K562 (cell line): ENCODE measurements around the gene RAP1GAP2. TPM values are rescaled to one million over a fixed set of nuclear protein-coding genes. Genes with fewer than 3 reads are reported as not detected.

Source experiments
- ATAC-seq: fragments of 200-7000 bp; cut with Tn5 transposase; 3 replicates; pipeline ENCODE4 v1.9.1; 2020; ENCODE audit warnings: moderate library complexity
- BruUV-seq: library from RNA; stranded (reverse); fragments of 400-500 nt; replicated peaks from 2 replicates; lab custom pipeline; 2021; lab: Mats Ljungman, UMichigan
- CTCF ChIA-PET: fragments of 300-600 bp; formaldehyde crosslinking; extraction: SDS; loops from one replicate; lab custom pipeline; 2021; ENCODE audit warnings: low intra/inter-chr PET ratio; lab: Yijun Ruan, JAX
- POLR2A ChIA-PET: fragments of 300-600, 350-650 bp; sonication (Branson Sonifier 250); formaldehyde crosslinking; extraction: SDS; loops from one replicate; lab custom pipeline; 2021; ENCODE audit warnings: antibody characterized with exemption, inconsistent platforms; lab: Yijun Ruan, JAX
- DNase-seq, 4 experiments: peaks; one replicate each; pipeline versions ENCODE4 v3.0.0 to v3.0.0-alpha.2; 2011 to 2018; ENCODE audit warnings: low spot score in 3 of 4, mixed read lengths in 3 of 4; ENCODE audit errors: extremely low read depth in 1 of 4
- FAIRE-seq: peaks from 2 replicates; lab custom pipeline; 2011; peaks lifted over from hg19 to GRCh38; lab: Jason Lieb, UNC
- H2AFZ ChIP-seq: 2 replicates; pipeline ENCODE4 v1.6.0; 2011; ENCODE audit warnings: low read depth, low read length, control low read depth, inconsistent platforms
- H3K27ac ChIP-seq: fragments of 200-600 bp; 3 replicates; pipeline ENCODE4 v1.8.0; 2011; ENCODE audit warnings: low read depth, mild to moderate bottlenecking, control low read depth, inconsistent platforms, low read length, moderate library complexity, mixed read lengths; ENCODE audit errors: extremely low read depth
- H3K27me3 ChIP-seq, 2 experiments: fragments of 300-600 bp in 1 of 2; 2 replicates in 1 of 2; 3 replicates in 1 of 2; pipeline versions ENCODE4 v1.6.0 to v1.8.0; 2011; ENCODE audit warnings: inconsistent platforms in 2 of 2, low read length in 2 of 2, mild to moderate bottlenecking in 1 of 2, mixed read lengths in 1 of 2, moderate library complexity in 1 of 2; ENCODE audit not compliant: control insufficient read depth in 2 of 2, insufficient read depth in 2 of 2
- H3K36me3 ChIP-seq: fragments of 300-600 bp; 3 replicates; pipeline ENCODE4 v1.8.0; 2011; ENCODE audit warnings: mild to moderate bottlenecking, low read length, inconsistent platforms; ENCODE audit not compliant: control insufficient read depth, insufficient read depth
- H3K4me1 ChIP-seq, 2 experiments: fragments of 200-600 bp in 1 of 2; replicated peaks in 1 of 2; 2 replicates in 1 of 2; 3 replicates in 1 of 2; pipeline versions ENCODE4 v1.5.1 to v1.8.0; 2011; ENCODE audit warnings: inconsistent platforms in 2 of 2, low read length in 2 of 2, mild to moderate bottlenecking in 1 of 2, mixed read lengths in 1 of 2, moderate library complexity in 1 of 2; ENCODE audit not compliant: control insufficient read depth in 2 of 2, insufficient read depth in 2 of 2
- H3K4me2 ChIP-seq: 2 replicates; pipeline ENCODE4 v1.6.1; 2011; ENCODE audit warnings: low read length, control low read depth, inconsistent platforms, mixed read lengths; ENCODE audit not compliant: insufficient read depth
- H3K4me3 ChIP-seq: fragments of 200-600 bp; sonication (generic), shearing (Covaris generic); 2 replicates; pipeline ENCODE4 v1.5.1; 2016; ENCODE audit warnings: control low read depth, inconsistent platforms
- H3K79me2 ChIP-seq: fragments of 200-600 bp; 3 replicates; pipeline ENCODE4 v1.8.0; 2011; ENCODE audit warnings: low read length, inconsistent platforms; ENCODE audit not compliant: control insufficient read depth, insufficient read depth
- H3K9ac ChIP-seq, 2 experiments: 2 replicates each; pipeline versions ENCODE4 v1.6.0 to v1.6.1; 2011; ENCODE audit warnings: low read depth in 2 of 2, low read length in 2 of 2, control low read depth in 1 of 2, inconsistent platforms in 1 of 2, mild to moderate bottlenecking in 1 of 2, mixed read lengths in 1 of 2; ENCODE audit not compliant: insufficient read depth in 1 of 2
- H3K9me1 ChIP-seq: one replicate; pipeline ENCODE4 v1.6.0; 2011; ENCODE audit warnings: inconsistent platforms, mild to moderate bottlenecking, low read length, moderate library complexity; ENCODE audit not compliant: control insufficient read depth, insufficient read depth
- H3K9me3 ChIP-seq: replicated peaks from 2 replicates; pipeline ENCODE4 v1.5.1; 2011; ENCODE audit warnings: low read depth, low read length, inconsistent platforms; ENCODE audit not compliant: control insufficient read depth, insufficient read depth
- H4K20me1 ChIP-seq: replicated peaks from 2 replicates; pipeline ENCODE4 v1.6.1; 2011; ENCODE audit warnings: low read length, inconsistent platforms, mixed read lengths; ENCODE audit not compliant: control insufficient read depth, insufficient read depth
- ARHGAP35 ChIP-seq: fragments of 450-650 bp; IDR thresholded peaks from 2 replicates; pipeline ENCODE4 v1.6.1; 2018; ENCODE audit not compliant: partially characterized antibody
- NFATC3 ChIP-seq: fragments of 450-650 bp; IDR thresholded peaks from 2 replicates; pipeline ENCODE4 v1.6.1; 2017; ENCODE audit warnings: mild to moderate bottlenecking
- PTBP1 ChIP-seq: fragments of 200-400 bp; formaldehyde crosslinking; IDR thresholded peaks from 2 replicates; pipeline ENCODE4 v1.6.1; 2017; ENCODE audit warnings: low read depth, low read length
- SAFB2 ChIP-seq: fragments of 200-400 bp; formaldehyde crosslinking; IDR thresholded peaks from 2 replicates; pipeline ENCODE4 v1.6.1; 2018; ENCODE audit warnings: borderline replicate concordance, low read length, low read depth, moderate library complexity; ENCODE audit not compliant: severe bottlenecking
- TAF15 ChIP-seq: fragments of 200-400 bp; formaldehyde crosslinking; IDR thresholded peaks from 2 replicates; pipeline ENCODE4 v1.6.1; 2017; ENCODE audit warnings: mild to moderate bottlenecking, low read depth, low read length, moderate library complexity
- TAF7 ChIP-seq: fragments of 450-650 bp; IDR thresholded peaks from 2 replicates; pipeline ENCODE4 v1.6.1; 2016; ENCODE audit warnings: missing genetic modification characterization, missing compliant biosample characterization
- ZNF589 ChIP-seq: fragments of 200-800 bp; sonication (Bioruptor generic); IDR thresholded peaks from 2 replicates; pipeline ENCODE4 v1.6.1; 2016; ENCODE audit warnings: low read depth, missing genetic modification characterization, missing compliant biosample characterization
- WGBS: fragments of 100-300 bp; shearing (Covaris generic); methylation state at CpG from one replicate; pipeline ENCODE4 v1.1.6; 2016; ENCODE audit warnings: low coverage, mixed read lengths; ENCODE audit not compliant: insufficient coverage; ENCODE audit errors: missing lambda C conversion rate; 5-methylcytosine and 5-hydroxymethylcytosine counted together
- in situ Hi-C: fragments of 300-500 bp; cut with MboI; formaldehyde crosslinking; loops from 4 replicates; pipeline ENCODE4 v1.15.0; 2018; ENCODE audit warnings: inconsistent platforms, mixed read lengths
- intact Hi-C: fragments of 100-400 bp; cut with micrococcal nuclease; formaldehyde crosslinking; loops from 2 replicates; pipeline ENCODE4 v1.14.2; 2022
- polyA plus RNA-seq, 8 experiments: library from polyadenylated mRNA; depleted of rRNA in 4 of 8; stranded (reverse) in 5 of 8; unstranded in 3 of 8; fragments of >200 nt; fragmentation: Nextera tagmentation in 2 of 8; fragmentation: Illumina TruSeq in 1 of 8; extraction: Ambion mirVana in 2 of 8; extraction: Trizol in 1 of 8; gene quantifications; 2 replicates each; pipeline versions ENCODE4 v1.2.1 to v1.2.3, GENCODE V29; 2011 to 2014; ENCODE audit warnings: inconsistent platforms in 1 of 8, missing spikeins in 1 of 8
- total RNA-seq, 7 experiments: library from RNA; depleted of rRNA in 6 of 7; stranded (reverse); fragments of >200 nt in 6 of 7; fragmentation: Illumina TruSeq in 2 of 7; extraction: Trizol in 2 of 7; gene quantifications; 2 replicates each; pipeline versions ENCODE4 v1.2.1 to v1.2.3, GENCODE V29; 2011 to 2021; ENCODE audit warnings: low replicate concordance in 1 of 7
- TF ChIP-seq, protein P1 (sequence below): fragments of 250-450 bp; sonication (Bioruptor Pico); IDR thresholded peaks from 2 replicates; pipeline ENCODE4 v1.5.0; 2021
- TF ChIP-seq, protein P2 (sequence below), 3 experiments: IDR thresholded peaks in 2 of 3; conservative IDR thresholded peaks in 1 of 3; 2 replicates each; pipeline ENCODE4 v1.5.1; 2011 to 2012; ENCODE audit warnings: low read length in 3 of 3, mild to moderate bottlenecking in 3 of 3, control low read depth in 2 of 3, improper control_type of control experiment in 1 of 3, inconsistent platforms in 1 of 3, low read depth in 1 of 3, mixed read lengths in 1 of 3, moderate library complexity in 1 of 3; ENCODE audit not compliant: insufficient read depth in 2 of 3
- TF ChIP-seq, protein P3 (sequence below), 2 experiments: fragments of 450-650 bp; IDR thresholded peaks; 2 replicates each; pipeline ENCODE4 v1.6.1; 2018; ENCODE audit warnings: mild to moderate bottlenecking in 2 of 2, low read depth in 1 of 2; ENCODE audit not compliant: partially characterized antibody in 2 of 2

The RAP1GAP2 gene
- total and polyA plus RNA-seq, 9 of the 15 experiments (the other 6 are each of a cell fraction or from before 2014, with no cell fraction given) = 0.01 to 1.3 (median 0.42) TPM; not detected in 1

DNA sequence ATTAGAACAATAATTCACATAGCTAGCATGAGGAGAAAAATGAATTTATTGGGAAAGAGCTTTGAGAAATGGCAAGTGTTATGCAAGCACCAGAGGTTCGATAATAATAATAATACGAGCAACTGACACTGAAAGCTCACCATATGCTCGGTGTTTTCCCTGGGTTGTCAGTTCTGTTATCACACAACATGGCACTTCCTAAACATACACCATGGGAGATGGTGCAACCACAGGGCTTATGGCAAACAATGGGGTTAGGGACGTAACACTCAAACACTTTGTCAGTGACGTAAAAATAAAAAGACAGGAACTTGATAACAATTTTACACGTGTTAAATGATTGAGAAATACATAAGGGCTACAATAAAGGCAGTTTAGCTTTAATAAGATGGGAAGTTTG, 243.5 kb downstream of the RAP1GAP2 start:
- no peak overlapping the region for H3K4me3 ChIP-seq
- H3K27me3 ChIP-seq = no peaks in the 10 kb centered on the region; a peak in 2 of 5 replicates
- no peak for TF ChIP-seq ARHGAP35
- TF ChIP-seq, protein P1, sequence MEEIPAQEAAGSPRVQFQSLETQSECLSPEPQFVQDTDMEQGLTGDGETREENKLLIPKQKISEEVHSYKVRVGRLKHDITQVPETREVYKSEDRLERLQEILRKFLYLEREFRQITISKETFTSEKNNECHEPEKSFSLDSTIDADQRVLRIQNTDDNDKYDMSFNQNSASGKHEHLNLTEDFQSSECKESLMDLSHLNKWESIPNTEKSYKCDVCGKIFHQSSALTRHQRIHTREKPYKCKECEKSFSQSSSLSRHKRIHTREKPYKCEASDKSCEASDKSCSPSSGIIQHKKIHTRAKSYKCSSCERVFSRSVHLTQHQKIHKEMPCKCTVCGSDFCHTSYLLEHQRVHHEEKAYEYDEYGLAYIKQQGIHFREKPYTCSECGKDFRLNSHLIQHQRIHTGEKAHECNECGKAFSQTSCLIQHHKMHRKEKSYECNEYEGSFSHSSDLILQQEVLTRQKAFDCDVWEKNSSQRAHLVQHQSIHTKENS = no peak
- no peak for TF ChIP-seq TAF7 (tag)
- TF ChIP-seq SAFB2 = no peak
- TF ChIP-seq TAF15 = no peak
- TF ChIP-seq PTBP1 = no peak
- TF ChIP-seq, protein P2, sequence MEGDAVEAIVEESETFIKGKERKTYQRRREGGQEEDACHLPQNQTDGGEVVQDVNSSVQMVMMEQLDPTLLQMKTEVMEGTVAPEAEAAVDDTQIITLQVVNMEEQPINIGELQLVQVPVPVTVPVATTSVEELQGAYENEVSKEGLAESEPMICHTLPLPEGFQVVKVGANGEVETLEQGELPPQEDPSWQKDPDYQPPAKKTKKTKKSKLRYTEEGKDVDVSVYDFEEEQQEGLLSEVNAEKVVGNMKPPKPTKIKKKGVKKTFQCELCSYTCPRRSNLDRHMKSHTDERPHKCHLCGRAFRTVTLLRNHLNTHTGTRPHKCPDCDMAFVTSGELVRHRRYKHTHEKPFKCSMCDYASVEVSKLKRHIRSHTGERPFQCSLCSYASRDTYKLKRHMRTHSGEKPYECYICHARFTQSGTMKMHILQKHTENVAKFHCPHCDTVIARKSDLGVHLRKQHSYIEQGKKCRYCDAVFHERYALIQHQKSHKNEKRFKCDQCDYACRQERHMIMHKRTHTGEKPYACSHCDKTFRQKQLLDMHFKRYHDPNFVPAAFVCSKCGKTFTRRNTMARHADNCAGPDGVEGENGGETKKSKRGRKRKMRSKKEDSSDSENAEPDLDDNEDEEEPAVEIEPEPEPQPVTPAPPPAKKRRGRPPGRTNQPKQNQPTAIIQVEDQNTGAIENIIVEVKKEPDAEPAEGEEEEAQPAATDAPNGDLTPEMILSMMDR (IDR thresholded peaks at IDR 0.05 in 2 of 3, conservative IDR thresholded peaks at IDR 0.05 in 1 of 3; ENCODE audit: insufficient read depth in 2 of 3, low read depth in 1 of 3, low read length in 3 of 3) = no peak
- TF ChIP-seq, protein P3, sequence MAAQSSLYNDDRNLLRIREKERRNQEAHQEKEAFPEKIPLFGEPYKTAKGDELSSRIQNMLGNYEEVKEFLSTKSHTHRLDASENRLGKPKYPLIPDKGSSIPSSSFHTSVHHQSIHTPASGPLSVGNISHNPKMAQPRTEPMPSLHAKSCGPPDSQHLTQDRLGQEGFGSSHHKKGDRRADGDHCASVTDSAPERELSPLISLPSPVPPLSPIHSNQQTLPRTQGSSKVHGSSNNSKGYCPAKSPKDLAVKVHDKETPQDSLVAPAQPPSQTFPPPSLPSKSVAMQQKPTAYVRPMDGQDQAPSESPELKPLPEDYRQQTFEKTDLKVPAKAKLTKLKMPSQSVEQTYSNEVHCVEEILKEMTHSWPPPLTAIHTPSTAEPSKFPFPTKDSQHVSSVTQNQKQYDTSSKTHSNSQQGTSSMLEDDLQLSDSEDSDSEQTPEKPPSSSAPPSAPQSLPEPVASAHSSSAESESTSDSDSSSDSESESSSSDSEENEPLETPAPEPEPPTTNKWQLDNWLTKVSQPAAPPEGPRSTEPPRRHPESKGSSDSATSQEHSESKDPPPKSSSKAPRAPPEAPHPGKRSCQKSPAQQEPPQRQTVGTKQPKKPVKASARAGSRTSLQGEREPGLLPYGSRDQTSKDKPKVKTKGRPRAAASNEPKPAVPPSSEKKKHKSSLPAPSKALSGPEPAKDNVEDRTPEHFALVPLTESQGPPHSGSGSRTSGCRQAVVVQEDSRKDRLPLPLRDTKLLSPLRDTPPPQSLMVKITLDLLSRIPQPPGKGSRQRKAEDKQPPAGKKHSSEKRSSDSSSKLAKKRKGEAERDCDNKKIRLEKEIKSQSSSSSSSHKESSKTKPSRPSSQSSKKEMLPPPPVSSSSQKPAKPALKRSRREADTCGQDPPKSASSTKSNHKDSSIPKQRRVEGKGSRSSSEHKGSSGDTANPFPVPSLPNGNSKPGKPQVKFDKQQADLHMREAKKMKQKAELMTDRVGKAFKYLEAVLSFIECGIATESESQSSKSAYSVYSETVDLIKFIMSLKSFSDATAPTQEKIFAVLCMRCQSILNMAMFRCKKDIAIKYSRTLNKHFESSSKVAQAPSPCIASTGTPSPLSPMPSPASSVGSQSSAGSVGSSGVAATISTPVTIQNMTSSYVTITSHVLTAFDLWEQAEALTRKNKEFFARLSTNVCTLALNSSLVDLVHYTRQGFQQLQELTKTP (IDR thresholded peaks at IDR 0.05; ENCODE audit: low read depth in 1 of 2, partially characterized antibody in 2 of 2) = no peak
- no peak for TF ChIP-seq ZNF589
- TF ChIP-seq NFATC3 = no peak
- POLR2A ChIA-PET = interaction anchor here (0.6 kb wide), 1 partner anchor 8 kb away, joined by 3 read pairs; no protein-coding TSS in a partner anchor
- 0% methylated on average over 6 of the region's 6 CpGs for WGBS
- ATAC-seq (no peak), FAIRE-seq (no peak), DNase-seq (no peak)
- no peak overlapping the region for H2AFZ ChIP-seq
- no peaks in the 10 kb centered on the region for H3K4me1 ChIP-seq
- H3K4me2 ChIP-seq = no peak overlapping the region
- CTCF ChIA-PET = no interaction called here
- H3K9me1 ChIP-seq = no peaks in the 10 kb centered on the region
- H3K9ac ChIP-seq = no peak overlapping the region
- no peak overlapping the region for H3K27ac ChIP-seq
- H3K79me2 ChIP-seq = no peaks in the 10 kb centered on the region
- in situ Hi-C loops (no loop called here), intact Hi-C loops (loop anchor here (10.0 kb wide), 1 partner anchor 645 kb away; no protein-coding TSS in a partner anchor)
- BruUV-seq = no TSS peak
- H3K9me3 ChIP-seq = no peaks in the 10 kb centered on the region
- H3K36me3 ChIP-seq = no peaks in the 10 kb centered on the region
- no peaks in the 10 kb centered on the region for H4K20me1 ChIP-seq
